Gastrocnemius medialis (tissue), 4 donors: Measurements from ENCODE around the gene SHPK. TPM values are rescaled to one million over a fixed set of nuclear protein-coding genes. Genes with fewer than 3 reads are reported as not detected.
A peak's percentile ranks its signal among the peaks of the same experiment; 100 is the strongest.

Experiments used
- ATAC-seq, 2 donors: fragments of 150-250 bp; one replicate each; pipeline ENCODE4 v1.9.1; 2016
- DNase-seq, 2 donors: peaks; one replicate each; pipeline ENCODE4 v3.0.0-alpha.2; 2019
- H3K27ac ChIP-seq, 4 donors: fragments of 200-600 bp; sonication (generic); 1 replicate in 1 of 4; 2 replicates in 3 of 4; pipeline ENCODE4 v1.5.1; 2016 to 2018; ENCODE audit warnings: mild to moderate bottlenecking in 2 of 4, moderate library complexity in 1 of 4
- H3K27me3 ChIP-seq, 3 donors: fragments of 200-600 bp; sonication (generic) in 2 of 3; 1 replicate in 1 of 3; 2 replicates in 2 of 3; pipeline versions ENCODE4 v1.5.1 to v1.6.0; 2016 to 2019; ENCODE audit warnings: mild to moderate bottlenecking in 1 of 3, moderate library complexity in 1 of 3
- H3K36me3 ChIP-seq, 2 donors: fragments of 200-600 bp; sonication (generic) in 1 of 2; one replicate each; pipeline ENCODE4 v1.5.1; 2017 to 2018
- H3K4me1 ChIP-seq, 2 donors: fragments of 200-600 bp; sonication (generic) in 1 of 2; one replicate each; pipeline ENCODE4 v1.5.1; 2016 to 2017; ENCODE audit warnings: mild to moderate bottlenecking in 2 of 2
- H3K4me3 ChIP-seq, 4 donors: fragments of 200-600 bp; sonication (generic) in 3 of 4; 1 replicate in 1 of 4; 2 replicates in 3 of 4; pipeline ENCODE4 v1.5.1; 2016 to 2019; ENCODE audit warnings: mild to moderate bottlenecking in 2 of 4
- H3K9me3 ChIP-seq, 3 donors: fragments of 200-600 bp; sonication (generic) in 2 of 3; 1 replicate in 1 of 3; 2 replicates in 2 of 3; pipeline ENCODE4 v1.5.1; 2016 to 2019
- CTCF ChIP-seq, 5 experiments: fragments of 450-650 bp in 3 of 5; fragments of 200-600 bp in 2 of 5; sonication (generic) in 2 of 5; IDR thresholded peaks in 4 of 5; conservative IDR thresholded peaks in 1 of 5; 1 replicate in 4 of 5; 2 replicates in 1 of 5; pipeline ENCODE4 v1.5.1; 2016 to 2019; ENCODE audit warnings: antibody characterized with exemption in 5 of 5, mild to moderate bottlenecking in 3 of 5, moderate library complexity in 3 of 5
- POLR2A ChIP-seq, 2 donors: fragments of 450-650 bp; IDR thresholded peaks; one replicate each; pipeline ENCODE4 v1.6.1; 2017; ENCODE audit warnings: antibody characterized with exemption in 2 of 2, mild to moderate bottlenecking in 2 of 2, moderate library complexity in 2 of 2
- in situ Hi-C, 4 donors: fragments of 200-750 bp; cut with MboI; loops; one replicate each; pipeline versions ENCODE4 v1.15.0 to v1.8.0; 2017; ENCODE audit warnings: low sequenced_read_pairs in 4 of 4
- intact Hi-C: fragments of 100-400 bp; cut with DNase I; formaldehyde crosslinking; loops from one replicate; pipeline ENCODE4 v1.15.1; 2023; ENCODE audit warnings: low total_unique reads
- total RNA-seq, 4 donors: library from RNA; depleted of rRNA; stranded (reverse); fragments of >200 nt; gene quantifications; one replicate each; pipeline versions ENCODE4 v1.1.0 to v1.2.3, GENCODE V29; 2016

Gene SHPK
- total RNA-seq, 4 donors from 2014 or later = 4.1 to 4.7 (median 4.4) TPM

GRCh38 chr17:3622977-3623594 lies 13.0 kb downstream of the SHPK start:
- Histone ChIP-seq H3K27ac (peak overlapping the region in 1 of 4 donors; percentile 46), H3K4me1 (no peaks in the 10 kb centered on the region), H3K9me3 (no peaks in the 10 kb centered on the region), H3K4me3 (no peak overlapping the region), H3K27me3 (no peaks in the 10 kb centered on the region), H3K36me3 (peaks cover 0 to 83% of the 10 kb centered on the region in 2 donors)
- peak; percentile 69 to 89 for ATAC-seq
- in situ Hi-C loops = no loop called here
- peak in 1 of 2 donors; percentile 69 for DNase-seq
- no peak for TF ChIP-seq CTCF (IDR thresholded peaks at IDR 0.05 in 4 of 5, conservative IDR thresholded peaks at IDR 0.05 in 1 of 5)
- TF ChIP-seq POLR2A (IDR thresholded peaks at IDR 0.05) = no peak
- intact Hi-C loops = no loop called here

GRCh38 chr17:3621146-3621720 lies 14.8 kb downstream of the SHPK start:
- no peaks in the 10 kb centered on the region for H3K4me1 ChIP-seq

GRCh38 chr17:3615160-3615870 lies 20.7 kb downstream of the SHPK start:
- intact Hi-C loops = no loop called here
- H3K27me3 ChIP-seq = no peaks in the 10 kb centered on the region
- no peak for DNase-seq
- no peak overlapping the region for H3K4me3 ChIP-seq
- no peaks in the 10 kb centered on the region for H3K4me1 ChIP-seq
- TF ChIP-seq CTCF (IDR thresholded peaks at IDR 0.05 in 4 of 5, conservative IDR thresholded peaks at IDR 0.05 in 1 of 5) (no peak), POLR2A (IDR thresholded peaks at IDR 0.05) (no peak)
- no peak overlapping the region for H3K27ac ChIP-seq
- no peak for ATAC-seq
- no peaks in the 10 kb centered on the region for H3K9me3 ChIP-seq
- in situ Hi-C loops = no loop called here
- H3K36me3 ChIP-seq = peaks cover 9 to 84% of the 10 kb centered on the region in 2 donors

More at GRCh38 chr17:3621146-3621720, 14.8 kb downstream of the SHPK start:
- no peak for TF ChIP-seq POLR2A (IDR thresholded peaks at IDR 0.05)
- no peak for TF ChIP-seq CTCF (IDR thresholded peaks at IDR 0.05 in 4 of 5, conservative IDR thresholded peaks at IDR 0.05 in 1 of 5)
- ATAC-seq (no peak), DNase-seq (no peak)
- no peak overlapping the region for H3K4me3 ChIP-seq
- no peaks in the 10 kb centered on the region for H3K9me3 ChIP-seq
- intact Hi-C loops (no loop called here), in situ Hi-C loops (no loop called here)
- H3K36me3 ChIP-seq = peaks cover 5 to 91% of the 10 kb centered on the region in 2 donors
- no peak overlapping the region for H3K27ac ChIP-seq
- H3K27me3 ChIP-seq = no peaks in the 10 kb centered on the region

GRCh38 chr17:3613124-3613523 lies 22.9 kb downstream of the SHPK start:
- Histone ChIP-seq H3K4me3 (no peak overlapping the region), H3K36me3 (peaks cover 9 to 86% of the 10 kb centered on the region in 2 donors), H3K4me1 (no peaks in the 10 kb centered on the region), H3K27ac (no peak overlapping the region), H3K27me3 (no peaks in the 10 kb centered on the region), H3K9me3 (no peaks in the 10 kb centered on the region)
- TF ChIP-seq CTCF (IDR thresholded peaks at IDR 0.05 in 4 of 5, conservative IDR thresholded peaks at IDR 0.05 in 1 of 5) (no peak), POLR2A (IDR thresholded peaks at IDR 0.05) (no peak)
- in situ Hi-C loops = no loop called here
- ATAC-seq (no peak), DNase-seq (no peak)
- intact Hi-C loops = no loop called here
